NCI-H2081 (cell line): Measurements from ENCODE around the gene SMYD1.

Experiments used
- DNase-seq, 2 experiments: peaks; one replicate each; lab custom pipeline; 2025; lab: John Stamatoyannopoulos, UW

The SMYD1 gene

GRCh38 chr2:88057437-88057844 is 10.2 kb upstream of the SMYD1 start:
- no peak for DNase-seq

- DNase-seq: no peak
Observed at GRCh38 chr2:88058191-88058590, 9.4 kb upstream of the SMYD1 start.

- peak; percentile 49 to 70 for DNase-seq
Observed at GRCh38 chr2:88059979-88060906, 7.4 kb upstream of the SMYD1 start.

GRCh38 chr2:88060907-88061275 is 6.7 kb upstream of the SMYD1 start:
- DNase-seq: no peak

GRCh38 chr2:88061295-88061694 is 6.3 kb upstream of the SMYD1 start:
- no peak for DNase-seq

- DNase-seq: no peak
Observed at GRCh38 chr2:88066543-88066942, 1.1 kb upstream of the SMYD1 start.

- DNase-seq: no peak
Observed at GRCh38 chr2:88067189-88067588, 436 bp upstream of the SMYD1 start.

- no peak for DNase-seq
Observed at GRCh38 chr2:88068044-88068443, 419 bp downstream of the SMYD1 start.

- DNase-seq: no peak
Observed at GRCh38 chr2:88069117-88069516, 1.5 kb downstream of the SMYD1 start.

- no peak for DNase-seq
Observed at GRCh38 chr2:88070055-88070454, 2.4 kb downstream of the SMYD1 start.

- no peak for DNase-seq
Observed at GRCh38 chr2:88071365-88071764, 3.7 kb downstream of the SMYD1 start.

- DNase-seq: no peak
Observed at GRCh38 chr2:88074150-88074549, 6.5 kb downstream of the SMYD1 start.

- no peak for DNase-seq
Observed at GRCh38 chr2:88074854-88075292, 7.2 kb downstream of the SMYD1 start.

- DNase-seq: no peak
Observed at GRCh38 chr2:88077080-88077479, 9.5 kb downstream of the SMYD1 start.

- DNase-seq: no peak
Observed at GRCh38 chr2:88078643-88079172, 11.1 kb downstream of the SMYD1 start.

- no peak for DNase-seq
Observed at GRCh38 chr2:88080545-88080944, 12.9 kb downstream of the SMYD1 start.

- no peak for DNase-seq
Observed at GRCh38 chr2:88081924-88082608, 14.4 kb downstream of the SMYD1 start.

- DNase-seq: no peak
Observed at GRCh38 chr2:88082781-88083180, 15.2 kb downstream of the SMYD1 start.

- DNase-seq: no peak
Observed at GRCh38 chr2:88085099-88085498, 17.5 kb downstream of the SMYD1 start.

- DNase-seq: no peak
Observed at GRCh38 chr2:88085602-88086001, 18.0 kb downstream of the SMYD1 start.

- no peak for DNase-seq
Observed at GRCh38 chr2:88086401-88086800, 18.8 kb downstream of the SMYD1 start.

GRCh38 chr2:88087073-88087472 is 19.4 kb downstream of the SMYD1 start:
- DNase-seq: no peak

- DNase-seq: no peak
Observed at GRCh38 chr2:88087763-88088162, 20.1 kb downstream of the SMYD1 start.
